Measurements from ENCODE around the gene VRK1. TPM values are rescaled to one million over a fixed set of nuclear protein-coding genes. Genes with fewer than 3 reads are reported as not detected.

The VRK1 gene
- total RNA-seq, 1 experiment from 2014 or later: 26.5 TPM

DNA sequence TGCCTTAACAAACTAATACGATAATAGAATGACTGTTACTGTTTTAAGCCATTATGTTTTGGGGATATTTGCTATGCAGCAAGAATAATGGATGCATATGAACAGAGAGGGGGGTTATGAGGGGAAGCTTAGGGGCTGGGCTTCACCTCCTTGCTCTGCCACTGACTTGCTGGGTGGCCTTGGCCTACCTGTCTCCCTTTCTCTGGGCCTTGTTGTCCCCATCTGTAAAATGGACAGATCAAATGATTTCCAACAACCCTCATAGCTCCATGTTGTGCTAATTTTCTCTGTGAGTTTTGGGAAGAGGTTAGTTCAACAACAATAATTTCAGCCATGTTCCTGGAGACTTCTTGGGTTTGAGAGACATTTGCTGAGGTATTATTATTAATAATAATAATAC, 119.6 kb downstream of the VRK1 start:
- ATAC-seq (no peak), DNase-seq (ENCODE audit: low read depth, low spot score) (no peak)
- Histone ChIP-seq H3K27ac (ENCODE audit: low read length) (no peak overlapping the region), H3K27me3 (ENCODE audit: control insufficient read depth, insufficient read depth, low read length) (no peaks in the 10 kb centered on the region), H3K36me3 (ENCODE audit: control insufficient read depth, insufficient read depth, low read length) (no peaks in the 10 kb centered on the region), H3K4me3 (ENCODE audit: low read depth in 2 of 2, low read length in 2 of 2) (no peak overlapping the region), H3K9me3 (ENCODE audit: control insufficient read depth, insufficient read depth, low read depth, low read length) (no peaks in the 10 kb centered on the region), H3K4me1 (ENCODE audit: control insufficient read depth, insufficient read depth, low read length) (no peaks in the 10 kb centered on the region)
- ChIA-PET POLR2A (no interaction called here), CTCF (no interaction called here)
- BruUV-seq (replicated peaks): no TSS peak
- TF ChIP-seq TCF7L2 (IDR thresholded peaks at IDR 0.05; ENCODE audit: low read depth, low read length): no peak
- TF ChIP-seq, protein P1, sequence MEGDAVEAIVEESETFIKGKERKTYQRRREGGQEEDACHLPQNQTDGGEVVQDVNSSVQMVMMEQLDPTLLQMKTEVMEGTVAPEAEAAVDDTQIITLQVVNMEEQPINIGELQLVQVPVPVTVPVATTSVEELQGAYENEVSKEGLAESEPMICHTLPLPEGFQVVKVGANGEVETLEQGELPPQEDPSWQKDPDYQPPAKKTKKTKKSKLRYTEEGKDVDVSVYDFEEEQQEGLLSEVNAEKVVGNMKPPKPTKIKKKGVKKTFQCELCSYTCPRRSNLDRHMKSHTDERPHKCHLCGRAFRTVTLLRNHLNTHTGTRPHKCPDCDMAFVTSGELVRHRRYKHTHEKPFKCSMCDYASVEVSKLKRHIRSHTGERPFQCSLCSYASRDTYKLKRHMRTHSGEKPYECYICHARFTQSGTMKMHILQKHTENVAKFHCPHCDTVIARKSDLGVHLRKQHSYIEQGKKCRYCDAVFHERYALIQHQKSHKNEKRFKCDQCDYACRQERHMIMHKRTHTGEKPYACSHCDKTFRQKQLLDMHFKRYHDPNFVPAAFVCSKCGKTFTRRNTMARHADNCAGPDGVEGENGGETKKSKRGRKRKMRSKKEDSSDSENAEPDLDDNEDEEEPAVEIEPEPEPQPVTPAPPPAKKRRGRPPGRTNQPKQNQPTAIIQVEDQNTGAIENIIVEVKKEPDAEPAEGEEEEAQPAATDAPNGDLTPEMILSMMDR (IDR thresholded peaks at IDR 0.05): no peak
- in situ Hi-C loops (cut with HindIII; ENCODE audit: low pct_unique_long_range_greater_than_20kb, low sequenced_read_pairs): no loop called here
- intact Hi-C loops (cut with micrococcal nuclease; ENCODE audit: unreplicated experiment): no loop called here

DNA sequence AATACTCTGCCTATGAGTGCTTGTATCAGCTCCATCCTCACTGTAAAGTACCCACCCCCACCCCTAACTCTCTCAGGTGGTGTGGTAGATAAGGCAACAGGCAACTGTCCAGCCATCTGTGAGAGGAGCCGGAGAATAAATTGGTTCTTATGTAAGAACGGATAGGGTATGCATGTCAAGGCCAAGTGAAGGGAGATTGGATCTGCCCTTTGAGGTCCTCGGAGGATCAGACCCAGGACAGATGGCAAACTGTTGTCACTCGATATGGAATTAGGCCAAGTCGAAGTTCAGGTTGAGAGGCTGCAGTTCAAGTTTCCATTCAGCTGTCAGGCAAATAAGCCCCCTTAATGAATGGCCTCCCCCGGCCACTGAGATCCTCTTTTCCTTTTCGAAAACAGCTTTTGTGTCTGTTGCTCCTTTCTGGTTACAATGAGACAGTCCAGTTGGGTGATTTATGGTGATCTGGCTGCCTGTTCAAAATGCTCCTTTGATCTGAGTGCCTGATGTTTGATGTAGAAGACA, 120.3 kb downstream of the VRK1 start:
- Histone ChIP-seq H3K27me3 (ENCODE audit: control insufficient read depth, insufficient read depth, low read length) (no peaks in the 10 kb centered on the region), H3K27ac (ENCODE audit: low read length) (no peak overlapping the region), H3K9me3 (ENCODE audit: control insufficient read depth, insufficient read depth, low read depth, low read length) (no peaks in the 10 kb centered on the region), H3K36me3 (ENCODE audit: control insufficient read depth, insufficient read depth, low read length) (no peaks in the 10 kb centered on the region), H3K4me1 (ENCODE audit: control insufficient read depth, insufficient read depth, low read length) (no peaks in the 10 kb centered on the region), H3K4me3 (ENCODE audit: low read depth in 2 of 2, low read length in 2 of 2) (no peak overlapping the region)
- intact Hi-C loops (cut with micrococcal nuclease; ENCODE audit: unreplicated experiment): no loop called here
- ChIA-PET CTCF (no interaction called here), POLR2A (no interaction called here)
- TF ChIP-seq SIN3A (IDR thresholded peaks at IDR 0.05; ENCODE audit: borderline replicate concordance, insufficient read depth, low read depth, low read length) (no peak), POLR2AphosphoS5 (IDR thresholded peaks at IDR 0.05; ENCODE audit: low read depth, low read length) (no peak), TCF7L2 (IDR thresholded peaks at IDR 0.05; ENCODE audit: low read depth, low read length) (no peak)
- TF ChIP-seq, protein P1 (IDR thresholded peaks at IDR 0.05): no peak
- TF ChIP-seq, protein P2, sequence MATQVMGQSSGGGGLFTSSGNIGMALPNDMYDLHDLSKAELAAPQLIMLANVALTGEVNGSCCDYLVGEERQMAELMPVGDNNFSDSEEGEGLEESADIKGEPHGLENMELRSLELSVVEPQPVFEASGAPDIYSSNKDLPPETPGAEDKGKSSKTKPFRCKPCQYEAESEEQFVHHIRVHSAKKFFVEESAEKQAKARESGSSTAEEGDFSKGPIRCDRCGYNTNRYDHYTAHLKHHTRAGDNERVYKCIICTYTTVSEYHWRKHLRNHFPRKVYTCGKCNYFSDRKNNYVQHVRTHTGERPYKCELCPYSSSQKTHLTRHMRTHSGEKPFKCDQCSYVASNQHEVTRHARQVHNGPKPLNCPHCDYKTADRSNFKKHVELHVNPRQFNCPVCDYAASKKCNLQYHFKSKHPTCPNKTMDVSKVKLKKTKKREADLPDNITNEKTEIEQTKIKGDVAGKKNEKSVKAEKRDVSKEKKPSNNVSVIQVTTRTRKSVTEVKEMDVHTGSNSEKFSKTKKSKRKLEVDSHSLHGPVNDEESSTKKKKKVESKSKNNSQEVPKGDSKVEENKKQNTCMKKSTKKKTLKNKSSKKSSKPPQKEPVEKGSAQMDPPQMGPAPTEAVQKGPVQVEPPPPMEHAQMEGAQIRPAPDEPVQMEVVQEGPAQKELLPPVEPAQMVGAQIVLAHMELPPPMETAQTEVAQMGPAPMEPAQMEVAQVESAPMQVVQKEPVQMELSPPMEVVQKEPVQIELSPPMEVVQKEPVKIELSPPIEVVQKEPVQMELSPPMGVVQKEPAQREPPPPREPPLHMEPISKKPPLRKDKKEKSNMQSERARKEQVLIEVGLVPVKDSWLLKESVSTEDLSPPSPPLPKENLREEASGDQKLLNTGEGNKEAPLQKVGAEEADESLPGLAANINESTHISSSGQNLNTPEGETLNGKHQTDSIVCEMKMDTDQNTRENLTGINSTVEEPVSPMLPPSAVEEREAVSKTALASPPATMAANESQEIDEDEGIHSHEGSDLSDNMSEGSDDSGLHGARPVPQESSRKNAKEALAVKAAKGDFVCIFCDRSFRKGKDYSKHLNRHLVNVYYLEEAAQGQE (IDR thresholded peaks at IDR 0.05; ENCODE audit: insufficient read depth in 1 of 2, low read depth in 2 of 2, low read length in 1 of 2): no peak
- no peak for DNase-seq (ENCODE audit: low read depth, low spot score)
- in situ Hi-C loops (cut with HindIII; ENCODE audit: low pct_unique_long_range_greater_than_20kb, low sequenced_read_pairs): no loop called here
- BruUV-seq (replicated peaks): no TSS peak
- ATAC-seq: no peak

All from Panc1 (cell line).